Peyer's patch (tissue), 4 donors: ENCODE results near the gene ALKBH5. TPM values are rescaled to one million over a fixed set of nuclear protein-coding genes. Genes with fewer than 3 reads are reported as not detected.

Source experiments
- DNase-seq, 3 donors: peaks; one replicate each; pipeline ENCODE4 v3.0.0-alpha.2; 2017 to 2019
- H3K27ac ChIP-seq, 4 donors: fragments of 200-600 bp; sonication (generic); one replicate each; pipeline ENCODE4 v1.5.1; 2016 to 2019
- H3K27me3 ChIP-seq, 2 donors: fragments of 200-600 bp; sonication (generic); one replicate each; pipeline ENCODE4 v1.5.1; 2019
- H3K36me3 ChIP-seq, 3 donors: fragments of 200-600 bp; sonication (generic); one replicate each; pipeline ENCODE4 v1.5.1; 2016 to 2019
- H3K4me1 ChIP-seq, 4 donors: fragments of 200-600 bp; sonication (generic); one replicate each; pipeline ENCODE4 v1.5.1; 2016 to 2019
- H3K4me3 ChIP-seq, 4 donors: fragments of 200-600 bp; sonication (generic); 1 replicate in 3 of 4; 2 replicates in 1 of 4; pipeline ENCODE4 v1.5.1; 2016 to 2019; ENCODE audit warnings: mild to moderate bottlenecking in 1 of 4
- H3K9me3 ChIP-seq, 4 donors: fragments of 200-600 bp; sonication (generic); one replicate each; pipeline ENCODE4 v1.5.1; 2016 to 2019; ENCODE audit warnings: mild to moderate bottlenecking in 1 of 4
- CTCF ChIP-seq, 6 experiments: fragments of 450-650 bp in 4 of 6; fragments of 200-600 bp in 2 of 6; sonication (generic) in 1 of 6; IDR thresholded peaks; one replicate each; pipeline ENCODE4 v1.5.1; 2017 to 2019; ENCODE audit warnings: antibody characterized with exemption in 6 of 6, mild to moderate bottlenecking in 3 of 6, moderate library complexity in 1 of 6
- POLR2A ChIP-seq, 2 donors: fragments of 450-650 bp; IDR thresholded peaks; one replicate each; pipeline ENCODE4 v1.5.1; 2017; ENCODE audit warnings: antibody characterized with exemption in 2 of 2, mild to moderate bottlenecking in 2 of 2, moderate library complexity in 2 of 2
- total RNA-seq, 4 donors: library from RNA; depleted of rRNA; stranded (reverse); fragments of >200 nt; gene quantifications; one replicate each; pipeline ENCODE4 v1.1.0, GENCODE V29; 2016

ALKBH5 gene
- total RNA-seq, 4 donors from 2014 or later: 65.6 to 78.5 (median 72.9) TPM

GRCh38 chr17:18158022-18158600 lies 25.5 kb upstream of the ALKBH5 start:
- Histone ChIP-seq H3K27me3 (no peaks in the 10 kb centered on the region), H3K4me1 (peaks cover 0 to 16% (median 10%) of the 10 kb centered on the region in 4 donors), H3K36me3 (no peaks in the 10 kb centered on the region), H3K27ac (peak overlapping the region; percentile 46 to 74 (median 72)), H3K9me3 (no peaks in the 10 kb centered on the region), H3K4me3 (peak overlapping the region; percentile 54 to 65 (median 58))
- no peak for TF ChIP-seq POLR2A (IDR thresholded peaks at IDR 0.05)
- no peak for TF ChIP-seq CTCF (IDR thresholded peaks at IDR 0.05)
- DNase-seq: peak; percentile 97 to 99 (median 98)

GRCh38 chr17:18159551-18160120 lies 24.0 kb upstream of the ALKBH5 start:
- DNase-seq: no peak
- Histone ChIP-seq H3K27me3 (no peaks in the 10 kb centered on the region), H3K27ac (no peak overlapping the region), H3K4me1 (peaks cover 0 to 13% (median 9%) of the 10 kb centered on the region in 4 donors), H3K4me3 (no peak overlapping the region), H3K36me3 (no peaks in the 10 kb centered on the region), H3K9me3 (no peaks in the 10 kb centered on the region)
- TF ChIP-seq CTCF (IDR thresholded peaks at IDR 0.05) (no peak), POLR2A (IDR thresholded peaks at IDR 0.05) (no peak)

- Histone ChIP-seq H3K36me3 (no peaks in the 10 kb centered on the region), H3K9me3 (no peaks in the 10 kb centered on the region), H3K4me1 (peaks cover 0 to 13% (median 9%) of the 10 kb centered on the region in 4 donors), H3K27ac (no peak overlapping the region), H3K27me3 (no peaks in the 10 kb centered on the region), H3K4me3 (no peak overlapping the region)
- no peak for TF ChIP-seq POLR2A (IDR thresholded peaks at IDR 0.05)
- TF ChIP-seq CTCF (IDR thresholded peaks at IDR 0.05): no peak
- DNase-seq: no peak
Measured at GRCh38 chr17:18160128-18160856, 23.3 kb upstream of the ALKBH5 start.

GRCh38 chr17:18161207-18162145 lies 22.2 kb upstream of the ALKBH5 start:
- Histone ChIP-seq H3K9me3 (no peaks in the 10 kb centered on the region), H3K4me1 (peaks cover 0 to 13% (median 9%) of the 10 kb centered on the region in 4 donors), H3K27ac (no peak overlapping the region), H3K4me3 (no peak overlapping the region), H3K27me3 (no peaks in the 10 kb centered on the region), H3K36me3 (no peaks in the 10 kb centered on the region)
- TF ChIP-seq CTCF (IDR thresholded peaks at IDR 0.05) (no peak), POLR2A (IDR thresholded peaks at IDR 0.05) (no peak)
- no peak for DNase-seq

GRCh38 chr17:18163547-18163946 lies 20.1 kb upstream of the ALKBH5 start:
- TF ChIP-seq POLR2A (IDR thresholded peaks at IDR 0.05) (no peak), CTCF (IDR thresholded peaks at IDR 0.05) (no peak)
- H3K9me3 ChIP-seq: no peaks in the 10 kb centered on the region
- DNase-seq: no peak
- H3K27me3 ChIP-seq: no peaks in the 10 kb centered on the region
- H3K4me3 ChIP-seq: no peak overlapping the region
- peaks cover 0 to 5% (median under 1%) of the 10 kb centered on the region in 4 donors for H3K4me1 ChIP-seq
- no peaks in the 10 kb centered on the region for H3K36me3 ChIP-seq
- no peak overlapping the region for H3K27ac ChIP-seq
